ENCODE measurements around the gene DAZAP2. TPM values are rescaled to one million over a fixed set of nuclear protein-coding genes. Genes with fewer than 3 reads are reported as not detected.
A peak's percentile ranks its signal among the peaks of the same experiment; 100 is the strongest.

Gene DAZAP2
- total RNA-seq, 1 experiment from 2014 or later = 74.2 TPM

DNA sequence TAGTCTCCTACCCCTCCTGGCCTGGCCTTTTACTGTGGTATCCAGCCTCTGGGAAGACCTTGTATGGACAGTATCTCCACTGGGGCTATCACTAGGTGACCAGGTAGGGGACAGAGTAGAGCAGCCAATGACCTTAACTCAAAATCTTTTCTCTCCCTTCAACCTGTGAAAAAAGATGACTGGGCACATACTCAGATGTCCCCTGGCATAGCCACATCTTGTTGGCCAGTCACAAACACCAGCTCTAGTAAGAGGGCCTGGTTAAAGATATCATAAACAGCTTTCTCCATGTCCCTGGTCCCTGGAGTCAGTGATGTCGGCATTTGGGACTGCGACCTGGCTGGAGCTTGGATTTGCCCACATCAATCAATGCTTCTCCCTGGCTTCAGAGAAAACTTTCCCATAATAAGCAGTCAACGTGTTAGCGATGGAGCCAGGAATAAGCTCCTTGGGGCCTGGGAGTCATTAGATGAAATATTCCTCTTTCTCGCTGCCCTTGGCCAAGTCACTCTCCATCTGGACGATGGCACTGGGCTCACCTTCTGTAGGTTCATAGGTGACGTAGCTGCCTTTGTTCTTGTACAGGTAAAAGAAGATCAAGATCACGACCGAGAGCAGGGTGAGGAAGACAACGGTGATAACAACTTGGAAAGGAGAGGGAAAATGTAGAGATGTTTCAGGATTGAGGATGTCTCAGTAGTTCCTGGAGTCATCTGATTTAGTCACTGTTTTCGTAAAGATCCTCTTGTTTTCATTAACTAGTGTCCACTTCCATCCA, 7.0 kb downstream of the DAZAP2 start:
- Mint-ChIP-seq H3K27me3 (ENCODE audit: insufficient read depth, unreplicated experiment) (no peaks in the 10 kb centered on the region), H3K4me3 (ENCODE audit: unreplicated experiment) (no peak overlapping the region), H3K27ac (ENCODE audit: low read depth, unreplicated experiment) (peak overlapping the region; percentile 84), H3K4me1 (ENCODE audit: insufficient read depth, unreplicated experiment) (peaks cover 18% of the 10 kb centered on the region), H3K36me3 (ENCODE audit: insufficient read depth, unreplicated experiment) (peaks cover 54% of the 10 kb centered on the region), H3K9me3 (ENCODE audit: unreplicated experiment) (no peaks in the 10 kb centered on the region)
- CTCF ChIA-PET = interaction anchor here (0.6 kb wide), 1 partner anchor 12 kb away, joined by 3 read pairs; no protein-coding TSS in a partner anchor
- no peak for DNase-seq (ENCODE audit: unreplicated experiment)
- TF ChIP-seq, protein P1, sequence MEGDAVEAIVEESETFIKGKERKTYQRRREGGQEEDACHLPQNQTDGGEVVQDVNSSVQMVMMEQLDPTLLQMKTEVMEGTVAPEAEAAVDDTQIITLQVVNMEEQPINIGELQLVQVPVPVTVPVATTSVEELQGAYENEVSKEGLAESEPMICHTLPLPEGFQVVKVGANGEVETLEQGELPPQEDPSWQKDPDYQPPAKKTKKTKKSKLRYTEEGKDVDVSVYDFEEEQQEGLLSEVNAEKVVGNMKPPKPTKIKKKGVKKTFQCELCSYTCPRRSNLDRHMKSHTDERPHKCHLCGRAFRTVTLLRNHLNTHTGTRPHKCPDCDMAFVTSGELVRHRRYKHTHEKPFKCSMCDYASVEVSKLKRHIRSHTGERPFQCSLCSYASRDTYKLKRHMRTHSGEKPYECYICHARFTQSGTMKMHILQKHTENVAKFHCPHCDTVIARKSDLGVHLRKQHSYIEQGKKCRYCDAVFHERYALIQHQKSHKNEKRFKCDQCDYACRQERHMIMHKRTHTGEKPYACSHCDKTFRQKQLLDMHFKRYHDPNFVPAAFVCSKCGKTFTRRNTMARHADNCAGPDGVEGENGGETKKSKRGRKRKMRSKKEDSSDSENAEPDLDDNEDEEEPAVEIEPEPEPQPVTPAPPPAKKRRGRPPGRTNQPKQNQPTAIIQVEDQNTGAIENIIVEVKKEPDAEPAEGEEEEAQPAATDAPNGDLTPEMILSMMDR (IDR thresholded peaks at IDR 0.05; ENCODE audit: unreplicated experiment) = no peak
- POLR2A ChIA-PET = interaction anchor here (0.6 to 1.0 kb wide), 2 partner anchors 51 to 163 kb away, joined by 3 to 4 read pairs; no protein-coding TSS in a partner anchor
- TSS peak; percentile 72 for BruUV-seq (replicated peaks)
- intact Hi-C loops (cut with micrococcal nuclease) = no loop called here

DNA sequence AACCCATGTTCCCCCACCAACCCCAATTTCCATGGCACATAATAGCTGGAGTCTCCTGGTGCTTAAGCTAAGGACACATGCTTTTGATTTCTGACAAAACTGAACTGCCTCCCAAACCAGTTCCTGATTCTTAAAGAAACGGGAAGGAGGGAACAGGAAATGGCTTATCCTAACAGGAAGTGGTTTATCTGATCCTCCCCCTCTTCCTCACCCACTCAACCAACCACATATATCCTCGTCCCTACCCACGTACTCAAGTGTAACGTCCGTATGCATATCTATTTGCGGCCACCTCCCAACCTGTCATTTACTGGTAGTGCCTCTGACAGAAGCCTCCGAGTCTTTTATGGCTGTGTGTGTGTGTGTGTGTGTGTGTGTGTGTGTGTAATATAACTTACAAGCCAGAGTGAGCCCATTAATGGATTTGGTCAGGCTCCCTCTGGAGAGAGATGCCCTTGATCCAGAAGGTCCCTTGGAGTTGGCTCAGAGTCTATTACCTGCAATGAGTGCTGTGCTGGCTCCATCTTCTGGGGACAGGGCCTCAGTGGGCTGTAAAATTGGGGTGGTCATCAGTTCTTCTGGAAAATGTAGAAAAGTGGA, 7.7 kb downstream of the DAZAP2 start:
- POLR2A ChIA-PET = interaction anchor here (0.6 kb wide), 1 partner anchor 163 kb away, joined by 4 read pairs; no protein-coding TSS in a partner anchor
- CTCF ChIA-PET = no interaction called here

DNA sequence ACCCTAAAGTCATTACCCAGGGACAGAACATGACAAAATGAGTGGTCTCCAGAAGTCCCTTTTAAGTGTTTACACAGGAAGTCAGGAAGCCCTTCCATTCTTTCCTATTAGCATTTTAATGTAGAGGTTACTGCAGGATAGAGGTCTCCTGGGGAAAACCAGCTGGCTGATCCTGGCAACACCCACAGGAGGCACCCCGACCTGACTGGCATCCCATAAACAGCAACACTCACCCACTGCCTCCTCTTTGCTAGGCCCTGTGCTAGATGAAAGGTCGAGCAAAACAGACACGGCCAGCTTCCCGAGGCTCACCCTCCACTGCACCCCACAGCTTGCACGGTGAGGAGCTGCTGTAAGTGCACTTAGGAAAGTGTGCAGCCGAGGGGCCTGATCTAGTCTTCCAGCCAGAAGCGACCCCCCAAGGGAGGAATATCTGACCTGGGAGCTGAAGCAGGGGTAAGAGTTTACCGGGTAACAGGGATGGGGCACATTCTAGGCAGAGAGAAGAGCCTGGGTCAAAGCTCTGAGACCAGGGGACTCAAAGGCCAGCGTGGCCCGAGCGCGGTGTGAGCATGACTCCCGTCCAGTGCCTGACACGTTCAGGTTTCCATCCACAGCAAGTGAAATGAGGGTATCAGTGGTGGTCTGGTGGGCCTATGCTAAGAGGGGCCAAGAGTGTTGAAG, 9.0 kb downstream of the DAZAP2 start:
- Mint-ChIP-seq H3K27ac (ENCODE audit: low read depth, unreplicated experiment) (no peak overlapping the region), H3K4me3 (ENCODE audit: unreplicated experiment) (no peak overlapping the region), H3K9me3 (ENCODE audit: unreplicated experiment) (no peaks in the 10 kb centered on the region), H3K4me1 (ENCODE audit: insufficient read depth, unreplicated experiment) (peaks cover 14% of the 10 kb centered on the region), H3K27me3 (ENCODE audit: insufficient read depth, unreplicated experiment) (no peaks in the 10 kb centered on the region), H3K36me3 (ENCODE audit: insufficient read depth, unreplicated experiment) (peaks cover 34% of the 10 kb centered on the region)
- DNase-seq (ENCODE audit: unreplicated experiment) = no peak
- no TSS peak for BruUV-seq (replicated peaks)
- TF ChIP-seq, protein P1 (IDR thresholded peaks at IDR 0.05; ENCODE audit: unreplicated experiment) = no peak
- ChIA-PET CTCF (no interaction called here), POLR2A (interaction anchor here (3.2 kb wide), 1 partner anchor 8 kb away, joined by 18 read pairs; the partner anchor contains the start of gene DAZAP2)
- intact Hi-C loops (cut with micrococcal nuclease) = no loop called here

More for the DNA sequence above, 7.7 kb downstream of the DAZAP2 start:
- no peak for DNase-seq (ENCODE audit: unreplicated experiment)
- Mint-ChIP-seq H3K27ac (ENCODE audit: low read depth, unreplicated experiment) (peak overlapping the region; percentile 84), H3K27me3 (ENCODE audit: insufficient read depth, unreplicated experiment) (no peaks in the 10 kb centered on the region), H3K4me1 (ENCODE audit: insufficient read depth, unreplicated experiment) (peaks cover 15% of the 10 kb centered on the region), H3K4me3 (ENCODE audit: unreplicated experiment) (no peak overlapping the region), H3K9me3 (ENCODE audit: unreplicated experiment) (no peaks in the 10 kb centered on the region), H3K36me3 (ENCODE audit: insufficient read depth, unreplicated experiment) (peaks cover 47% of the 10 kb centered on the region)
- TF ChIP-seq, protein P1 (IDR thresholded peaks at IDR 0.05; ENCODE audit: unreplicated experiment) = no peak
- intact Hi-C loops (cut with micrococcal nuclease) = no loop called here
- no TSS peak for BruUV-seq (replicated peaks)

DNA sequence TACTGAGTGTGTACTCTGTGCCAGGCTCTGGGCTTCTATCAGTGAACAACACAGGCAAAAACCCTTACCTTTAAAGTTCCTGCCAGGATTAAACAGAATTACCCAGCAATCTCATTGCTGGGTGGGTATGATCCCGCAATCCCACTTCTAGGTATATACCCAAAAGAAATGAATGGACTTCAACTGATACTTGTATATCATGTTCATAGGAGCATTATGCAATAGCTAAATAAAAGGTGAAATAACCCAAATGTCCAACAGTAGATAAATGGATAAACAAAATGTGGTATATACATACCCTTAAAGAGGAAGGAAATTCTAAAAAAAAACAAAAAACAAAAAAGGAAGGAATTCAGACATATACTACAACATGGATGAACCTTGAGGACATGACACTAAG, 14.7 kb downstream of the DAZAP2 start:
- H3K27me3 Mint-ChIP-seq (ENCODE audit: insufficient read depth, unreplicated experiment) = no peaks in the 10 kb centered on the region
- H3K9me3 Mint-ChIP-seq (ENCODE audit: unreplicated experiment) = no peaks in the 10 kb centered on the region
- H3K27ac Mint-ChIP-seq (ENCODE audit: low read depth, unreplicated experiment) = no peak overlapping the region
- ChIA-PET POLR2A (interaction anchor here (0.6 to 1.7 kb wide), 4 partner anchors 13 to 1141 kb away, joined by 3 to 4 read pairs (median 3); partner anchors contain the start of gene COX14), CTCF (interaction anchor here (0.6 to 1.9 kb wide), 6 partner anchors 9 to 876 kb away, joined by 3 to 8 read pairs (median 4); no protein-coding TSS in a partner anchor)
- H3K36me3 Mint-ChIP-seq (ENCODE audit: insufficient read depth, unreplicated experiment) = no peaks in the 10 kb centered on the region
- intact Hi-C loops (cut with micrococcal nuclease) = no loop called here
- no TSS peak for BruUV-seq (replicated peaks)
- DNase-seq (ENCODE audit: unreplicated experiment) = no peak
- H3K4me1 Mint-ChIP-seq (ENCODE audit: insufficient read depth, unreplicated experiment) = no peaks in the 10 kb centered on the region
- H3K4me3 Mint-ChIP-seq (ENCODE audit: unreplicated experiment) = no peak overlapping the region
- TF ChIP-seq, protein P1 (IDR thresholded peaks at IDR 0.05; ENCODE audit: unreplicated experiment) = no peak
